Osteocyte (in vitro differentiated cells): Measurements from ENCODE around the gene SGF29. TPM values are rescaled to one million over a fixed set of nuclear protein-coding genes. Genes with fewer than 3 reads are reported as not detected.

Experiments used
- DNase-seq: peaks from one replicate; pipeline ENCODE4 v3.0.0; 2021; ENCODE audit warnings: mixed read lengths; ENCODE audit not compliant: unreplicated experiment; ENCODE audit errors: extremely low spot score
- H3K27ac Mint-ChIP-seq: one replicate; pipeline ENCODE4 v1.8.0; 2021; ENCODE audit warnings: mild to moderate bottlenecking, mixed read lengths; ENCODE audit not compliant: unreplicated experiment
- H3K27me3 Mint-ChIP-seq: one replicate; pipeline ENCODE4 v1.8.0; 2021; ENCODE audit warnings: mixed read lengths; ENCODE audit not compliant: unreplicated experiment
- H3K36me3 Mint-ChIP-seq: one replicate; pipeline ENCODE4 v1.8.0; 2021; ENCODE audit warnings: mixed read lengths; ENCODE audit not compliant: unreplicated experiment
- H3K4me1 Mint-ChIP-seq: one replicate; pipeline ENCODE4 v1.8.0; 2021; ENCODE audit warnings: mixed read lengths; ENCODE audit not compliant: unreplicated experiment
- H3K4me3 Mint-ChIP-seq: one replicate; pipeline ENCODE4 v1.8.0; 2021; ENCODE audit warnings: mild to moderate bottlenecking, moderate library complexity, mixed read lengths; ENCODE audit not compliant: unreplicated experiment
- H3K9me3 Mint-ChIP-seq: one replicate; pipeline ENCODE4 v1.8.0; 2021; ENCODE audit warnings: mixed read lengths; ENCODE audit not compliant: unreplicated experiment
- long read RNA-seq: library from polyadenylated mRNA; unstranded; transcript quantifications from one replicate; pipeline ENCODE4 v2.0.0, GENCODE V29; 2021
- total RNA-seq: library from RNA; stranded (reverse); gene quantifications from 2 replicates; pipeline ENCODE4 v1.2.1, GENCODE V29; 2021
- TF ChIP-seq, protein P1 (sequence below): fragments of 200-600 bp; sonication (generic); IDR thresholded peaks from 2 replicates; pipeline ENCODE4 v1.5.0; 2021; ENCODE audit warnings: antibody characterized with exemption, mild to moderate bottlenecking, moderate library complexity

SGF29 gene
- 20.4 and 29.7 TPM in 2 replicates for total RNA-seq
- long read RNA-seq, transcript SGF29-201 (10 exons, 1,153 nt), result major isoform, 16 of 23 reads
- long read RNA-seq, partial matches to known transcripts, result 1 of 23 reads
- long read RNA-seq, other reads (novel, unspliced or antisense), result 5 of 23 reads

DNA sequence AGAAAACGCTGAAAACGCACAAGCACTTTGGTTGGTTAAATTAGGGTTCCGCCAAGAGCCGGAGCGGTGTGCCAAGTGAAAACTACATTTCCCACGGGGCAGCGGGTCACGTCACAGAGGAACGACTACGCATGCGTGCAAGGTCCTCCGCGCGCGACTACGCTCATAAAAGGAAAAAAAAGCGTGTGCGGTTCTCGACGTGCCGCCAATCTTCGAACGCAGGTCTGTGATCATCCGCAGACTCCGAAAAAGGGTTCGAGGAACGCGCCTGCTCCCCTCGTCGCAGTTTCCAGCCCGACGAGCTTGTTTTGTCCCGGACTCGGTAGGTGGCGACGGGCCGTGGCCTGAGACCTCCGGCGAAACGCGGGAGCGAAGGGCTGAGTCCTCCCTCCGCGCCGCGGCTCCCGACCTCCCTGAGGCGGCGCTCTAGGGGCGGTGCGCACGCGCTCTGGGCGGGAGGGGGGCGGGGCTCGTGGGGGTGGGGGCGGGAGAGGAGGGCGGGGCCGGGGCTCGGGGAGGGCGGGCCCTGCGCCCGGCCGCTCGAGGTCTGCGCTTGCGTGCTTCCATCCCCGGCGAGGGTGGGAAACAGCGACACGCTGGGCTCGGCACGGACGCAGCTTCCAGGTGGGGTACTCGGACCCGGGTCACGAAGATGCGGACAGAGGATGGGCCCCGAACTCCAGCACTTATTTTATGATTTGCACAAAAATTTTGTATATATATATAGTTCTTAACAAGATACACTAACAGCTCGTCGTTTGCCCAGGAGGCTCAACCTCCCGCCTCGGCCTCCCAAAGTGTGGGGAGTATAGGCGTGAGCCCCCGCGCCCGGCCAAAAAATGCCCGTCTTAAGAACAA, at the start of gene SGF29:
TSS of gene SGF29 (plus strand) at position 145 of the 858 bp plus-strand sequence. CDS start 27,150 bp downstream, outside the sequence.
- Mint-ChIP-seq H3K4me3 (peak within 1 kb of the TSS; percentile 86), H3K9me3 (no peaks in the 10 kb centered on the region), H3K4me1 (peaks cover 13% of the 10 kb centered on the region), H3K27me3 (no peaks in the 10 kb centered on the region), H3K36me3 (peaks cover 12% of the 10 kb centered on the region), H3K27ac (peak within 1 kb of the TSS; percentile 98)
- TF ChIP-seq, protein P1, sequence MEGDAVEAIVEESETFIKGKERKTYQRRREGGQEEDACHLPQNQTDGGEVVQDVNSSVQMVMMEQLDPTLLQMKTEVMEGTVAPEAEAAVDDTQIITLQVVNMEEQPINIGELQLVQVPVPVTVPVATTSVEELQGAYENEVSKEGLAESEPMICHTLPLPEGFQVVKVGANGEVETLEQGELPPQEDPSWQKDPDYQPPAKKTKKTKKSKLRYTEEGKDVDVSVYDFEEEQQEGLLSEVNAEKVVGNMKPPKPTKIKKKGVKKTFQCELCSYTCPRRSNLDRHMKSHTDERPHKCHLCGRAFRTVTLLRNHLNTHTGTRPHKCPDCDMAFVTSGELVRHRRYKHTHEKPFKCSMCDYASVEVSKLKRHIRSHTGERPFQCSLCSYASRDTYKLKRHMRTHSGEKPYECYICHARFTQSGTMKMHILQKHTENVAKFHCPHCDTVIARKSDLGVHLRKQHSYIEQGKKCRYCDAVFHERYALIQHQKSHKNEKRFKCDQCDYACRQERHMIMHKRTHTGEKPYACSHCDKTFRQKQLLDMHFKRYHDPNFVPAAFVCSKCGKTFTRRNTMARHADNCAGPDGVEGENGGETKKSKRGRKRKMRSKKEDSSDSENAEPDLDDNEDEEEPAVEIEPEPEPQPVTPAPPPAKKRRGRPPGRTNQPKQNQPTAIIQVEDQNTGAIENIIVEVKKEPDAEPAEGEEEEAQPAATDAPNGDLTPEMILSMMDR, result peak; percentile 35
- DNase-seq, result peak; percentile 97

DNA sequence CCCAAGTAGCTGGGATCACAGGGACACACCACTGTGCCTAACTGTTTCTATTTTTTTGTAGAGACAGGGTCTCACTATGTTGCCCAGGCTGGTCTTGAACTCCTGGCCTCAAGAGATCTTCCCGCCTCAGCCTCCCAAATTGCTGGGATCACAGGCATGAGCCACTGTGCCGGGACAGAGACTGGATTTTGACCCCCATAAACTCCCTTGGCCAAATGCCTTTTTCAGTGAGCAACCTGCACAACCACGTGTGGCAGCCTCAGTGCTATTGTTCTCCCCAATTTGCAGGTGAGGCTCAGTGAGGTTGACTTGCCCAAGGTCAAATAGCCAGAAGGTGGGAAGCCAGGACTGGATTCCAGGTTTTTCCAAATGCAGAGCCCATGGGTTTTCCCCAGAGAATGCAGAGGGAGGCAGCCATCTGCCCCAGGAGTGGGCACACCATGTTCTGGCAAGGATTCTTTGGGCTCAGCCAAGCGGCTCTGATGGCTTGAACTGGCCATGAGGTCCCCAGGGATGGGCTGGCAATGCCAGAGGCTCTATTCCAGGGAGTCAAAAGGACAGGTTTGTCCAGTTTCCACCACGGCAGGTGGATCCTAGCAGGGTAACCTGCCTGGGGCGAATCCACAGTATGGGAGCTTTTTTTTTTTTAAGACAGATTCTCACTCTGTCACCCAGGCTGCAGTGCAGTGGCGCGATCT, 48.9 kb upstream of the SGF29 start:
- H3K27ac Mint-ChIP-seq, result no peak overlapping the region
- no peak for DNase-seq
- no peak overlapping the region for H3K4me3 Mint-ChIP-seq
- H3K4me1 Mint-ChIP-seq, result no peaks in the 10 kb centered on the region
- TF ChIP-seq, protein P1, result no peak
- H3K36me3 Mint-ChIP-seq, result no peaks in the 10 kb centered on the region
- H3K9me3 Mint-ChIP-seq, result no peaks in the 10 kb centered on the region
- H3K27me3 Mint-ChIP-seq, result peaks cover 19% of the 10 kb centered on the region

DNA sequence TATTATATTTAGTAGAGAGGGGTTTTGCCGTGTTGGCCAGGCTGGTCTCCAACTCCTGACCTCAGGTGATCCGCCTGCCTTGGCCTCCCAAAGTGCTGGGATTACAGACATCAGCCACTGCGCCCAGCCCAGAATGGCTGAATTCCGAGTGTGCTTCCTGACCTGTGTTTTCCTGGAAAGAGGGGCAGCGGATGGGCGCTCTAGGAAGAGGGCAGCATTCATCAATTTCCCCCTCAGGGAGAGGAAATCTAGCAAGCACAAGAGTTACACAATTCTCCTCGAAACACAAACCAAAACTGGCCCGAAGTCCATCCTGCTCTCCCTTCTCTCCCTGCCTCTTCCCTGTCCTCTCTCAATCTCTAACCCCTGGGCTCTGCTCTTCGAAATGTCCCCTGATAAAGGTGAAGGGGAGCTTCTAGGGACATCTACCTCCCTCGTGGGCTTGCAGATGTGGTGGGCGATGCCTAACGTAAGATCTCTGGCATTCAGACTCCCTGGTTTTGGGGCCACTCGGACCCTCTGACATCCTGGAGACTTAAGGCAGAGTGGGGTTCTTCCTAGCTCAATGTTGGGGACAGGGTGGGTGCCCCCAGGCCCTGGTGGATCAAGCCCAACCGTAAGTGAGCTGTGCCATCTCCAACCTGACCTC, 48.1 kb upstream of the SGF29 start:
- Mint-ChIP-seq H3K27ac (no peak overlapping the region), H3K36me3 (no peaks in the 10 kb centered on the region), H3K27me3 (peaks cover 21% of the 10 kb centered on the region), H3K4me1 (no peaks in the 10 kb centered on the region), H3K9me3 (no peaks in the 10 kb centered on the region), H3K4me3 (no peak overlapping the region)
- TF ChIP-seq, protein P1, result no peak
- no peak for DNase-seq

DNA sequence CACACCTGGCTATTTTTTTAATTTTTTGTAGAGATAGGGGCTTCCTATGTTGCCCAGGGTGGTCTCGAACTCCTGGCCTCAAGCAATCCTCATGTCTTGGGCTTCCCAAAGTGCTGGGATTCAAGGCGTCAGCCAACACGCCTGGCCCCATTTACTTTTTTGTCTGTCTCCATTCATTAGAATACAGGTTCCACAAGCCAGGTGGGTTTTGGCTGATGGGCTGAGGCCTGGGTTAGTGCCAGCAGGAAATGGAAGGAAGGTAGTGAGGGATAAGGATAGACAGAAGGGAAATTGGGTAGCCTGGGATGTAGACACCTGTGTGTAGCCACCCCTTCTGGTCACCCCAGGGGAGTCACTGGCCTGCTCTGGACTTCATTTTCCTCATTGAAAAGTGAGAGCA, 42.7 kb upstream of the SGF29 start:
- Mint-ChIP-seq H3K27me3 (peaks cover 12% of the 10 kb centered on the region), H3K36me3 (no peaks in the 10 kb centered on the region), H3K27ac (no peak overlapping the region), H3K9me3 (no peaks in the 10 kb centered on the region), H3K4me3 (no peak overlapping the region), H3K4me1 (no peaks in the 10 kb centered on the region)
- DNase-seq, result no peak
- TF ChIP-seq, protein P1, result no peak
